Measurements from ENCODE around the gene SLC26A2. TPM values are rescaled to one million over a fixed set of nuclear protein-coding genes. Genes with fewer than 3 reads are reported as not detected.

SLC26A2 gene
- total RNA-seq, 4 donors from 2014 or later = 233 to 1,489 (median 1,023) TPM

GRCh38 chr5:149995385-149996204 lies 35.0 kb downstream of the SLC26A2 start:
- whole genome bisulfite sequencing, 2 donors (ENCODE audit: low coverage in 1 of 2) = 90 to 95% methylated on average over 9 to 14 of the region's 14 CpGs
- no peak for DNase-seq
- intact Hi-C loops (cut with DNase I; ENCODE audit: low total_unique reads) = no loop called here
- Histone ChIP-seq H3K9me3 (no peaks in the 10 kb centered on the region), H3K4me3 (no peak overlapping the region), H3K4me1 (peaks cover 0 to 29% (median 20%) of the 10 kb centered on the region in 4 donors), H3K36me3 (no peaks in the 10 kb centered on the region), H3K27me3 (no peaks in the 10 kb centered on the region), H3K27ac (peak overlapping the region in 2 of 4 donors; percentile 41 to 56)
- TF ChIP-seq EP300 (IDR thresholded peaks at IDR 0.05; ENCODE audit: low read depth) = no peak
- TF ChIP-seq POLR2A (IDR thresholded peaks at IDR 0.05) = no peak
- no peak for TF ChIP-seq POLR2AphosphoS5 (IDR thresholded peaks at IDR 0.05)
- TF ChIP-seq, protein P1, sequence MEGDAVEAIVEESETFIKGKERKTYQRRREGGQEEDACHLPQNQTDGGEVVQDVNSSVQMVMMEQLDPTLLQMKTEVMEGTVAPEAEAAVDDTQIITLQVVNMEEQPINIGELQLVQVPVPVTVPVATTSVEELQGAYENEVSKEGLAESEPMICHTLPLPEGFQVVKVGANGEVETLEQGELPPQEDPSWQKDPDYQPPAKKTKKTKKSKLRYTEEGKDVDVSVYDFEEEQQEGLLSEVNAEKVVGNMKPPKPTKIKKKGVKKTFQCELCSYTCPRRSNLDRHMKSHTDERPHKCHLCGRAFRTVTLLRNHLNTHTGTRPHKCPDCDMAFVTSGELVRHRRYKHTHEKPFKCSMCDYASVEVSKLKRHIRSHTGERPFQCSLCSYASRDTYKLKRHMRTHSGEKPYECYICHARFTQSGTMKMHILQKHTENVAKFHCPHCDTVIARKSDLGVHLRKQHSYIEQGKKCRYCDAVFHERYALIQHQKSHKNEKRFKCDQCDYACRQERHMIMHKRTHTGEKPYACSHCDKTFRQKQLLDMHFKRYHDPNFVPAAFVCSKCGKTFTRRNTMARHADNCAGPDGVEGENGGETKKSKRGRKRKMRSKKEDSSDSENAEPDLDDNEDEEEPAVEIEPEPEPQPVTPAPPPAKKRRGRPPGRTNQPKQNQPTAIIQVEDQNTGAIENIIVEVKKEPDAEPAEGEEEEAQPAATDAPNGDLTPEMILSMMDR (IDR thresholded peaks at IDR 0.05) = no peak
- in situ Hi-C loops (cut with MboI; ENCODE audit: low pct_ligation_motif_present in 1 of 4, low pct_unique_long_range_greater_than_20kb in 1 of 4, low sequenced_read_pairs in 3 of 4) = no loop called here

- peak; percentile 14 for DNase-seq
- Histone ChIP-seq H3K27me3 (no peaks in the 10 kb centered on the region), H3K36me3 (no peaks in the 10 kb centered on the region), H3K4me3 (no peak overlapping the region), H3K9me3 (no peaks in the 10 kb centered on the region), H3K4me1 (peaks cover 0 to 31% (median 21%) of the 10 kb centered on the region in 4 donors), H3K27ac (peak overlapping the region in 3 of 4 donors; percentile 20 to 56 (median 41))
- intact Hi-C loops (cut with DNase I; ENCODE audit: low total_unique reads) = no loop called here
- no peak for TF ChIP-seq POLR2A (IDR thresholded peaks at IDR 0.05)
- no peak for TF ChIP-seq POLR2AphosphoS5 (IDR thresholded peaks at IDR 0.05)
- no peak for TF ChIP-seq EP300 (IDR thresholded peaks at IDR 0.05; ENCODE audit: low read depth)
- TF ChIP-seq, protein P1 (IDR thresholded peaks at IDR 0.05) = no peak
- WGBS, 2 donors (ENCODE audit: low coverage in 1 of 2) = 56 to 64% methylated on average over 6 of the region's 6 CpGs
- in situ Hi-C loops (cut with MboI; ENCODE audit: low pct_ligation_motif_present in 1 of 4, low pct_unique_long_range_greater_than_20kb in 1 of 4, low sequenced_read_pairs in 3 of 4) = no loop called here
Observed at GRCh38 chr5:149996205-149996890, 35.8 kb downstream of the SLC26A2 start.

GRCh38 chr5:149998281-149998680 lies 37.7 kb downstream of the SLC26A2 start:
- peaks cover 11 to 50% (median 33%) of the 10 kb centered on the region in 4 donors for H3K4me1 ChIP-seq
- intact Hi-C loops (cut with DNase I; ENCODE audit: low total_unique reads) (no loop called here), in situ Hi-C loops (cut with MboI; ENCODE audit: low pct_ligation_motif_present in 1 of 4, low pct_unique_long_range_greater_than_20kb in 1 of 4, low sequenced_read_pairs in 3 of 4) (no loop called here)
- H3K27ac ChIP-seq = no peak overlapping the region
- WGBS, 2 donors (ENCODE audit: low coverage in 1 of 2) = 98 to 100% methylated on average over 2 to 3 of the region's 3 CpGs
- no peaks in the 10 kb centered on the region for H3K27me3 ChIP-seq
- no peaks in the 10 kb centered on the region for H3K9me3 ChIP-seq
- H3K4me3 ChIP-seq = no peak overlapping the region
- TF ChIP-seq, protein P1 (IDR thresholded peaks at IDR 0.05) = no peak
- no peak for TF ChIP-seq POLR2AphosphoS5 (IDR thresholded peaks at IDR 0.05)
- no peak for TF ChIP-seq EP300 (IDR thresholded peaks at IDR 0.05; ENCODE audit: low read depth)
- TF ChIP-seq POLR2A (IDR thresholded peaks at IDR 0.05) = no peak
- H3K36me3 ChIP-seq = no peaks in the 10 kb centered on the region
- no peak for DNase-seq

GRCh38 chr5:149999359-149999758 lies 38.8 kb downstream of the SLC26A2 start:
- in situ Hi-C loops (cut with MboI; ENCODE audit: low pct_ligation_motif_present in 1 of 4, low pct_unique_long_range_greater_than_20kb in 1 of 4, low sequenced_read_pairs in 3 of 4) (no loop called here), intact Hi-C loops (cut with DNase I; ENCODE audit: low total_unique reads) (no loop called here)

More at GRCh38 chr5:149999359-149999758, 38.8 kb downstream of the SLC26A2 start:
- Histone ChIP-seq H3K36me3 (no peaks in the 10 kb centered on the region), H3K4me3 (peak overlapping the region in 2 of 4 donors; percentile 96 to 99), H3K9me3 (no peaks in the 10 kb centered on the region), H3K27ac (peak overlapping the region; percentile 93 to 99 (median 96)), H3K4me1 (peaks cover 11 to 54% (median 33%) of the 10 kb centered on the region in 4 donors), H3K27me3 (no peaks in the 10 kb centered on the region)
- DNase-seq = no peak
- 86 to 100% methylated on average over 1 to 3 of the region's 3 CpGs for WGBS, 2 donors (ENCODE audit: low coverage in 1 of 2)
- TF ChIP-seq POLR2AphosphoS5 (IDR thresholded peaks at IDR 0.05) = no peak
- no peak for TF ChIP-seq EP300 (IDR thresholded peaks at IDR 0.05; ENCODE audit: low read depth)
- TF ChIP-seq POLR2A (IDR thresholded peaks at IDR 0.05) = no peak
- TF ChIP-seq, protein P1 (IDR thresholded peaks at IDR 0.05) = no peak

Data from transverse colon (tissue), 4 donors.